GM21390 (cell line): ENCODE results near the gene EID2.

Experiments used
- ATAC-seq: cut with Tn5 transposase; IDR thresholded peaks from one replicate; pipeline ENCODE4 v1.9.1; 2021; ENCODE audit not compliant: unreplicated experiment

The EID2 gene, protein sequence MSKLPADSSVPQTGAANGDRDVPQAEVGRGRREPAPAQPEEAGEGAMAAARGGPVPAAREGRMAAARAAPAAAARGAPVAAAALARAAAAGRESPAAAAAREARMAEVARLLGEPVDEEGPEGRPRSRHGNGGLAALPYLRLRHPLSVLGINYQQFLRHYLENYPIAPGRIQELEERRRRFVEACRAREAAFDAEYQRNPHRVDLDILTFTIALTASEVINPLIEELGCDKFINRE

DNA sequence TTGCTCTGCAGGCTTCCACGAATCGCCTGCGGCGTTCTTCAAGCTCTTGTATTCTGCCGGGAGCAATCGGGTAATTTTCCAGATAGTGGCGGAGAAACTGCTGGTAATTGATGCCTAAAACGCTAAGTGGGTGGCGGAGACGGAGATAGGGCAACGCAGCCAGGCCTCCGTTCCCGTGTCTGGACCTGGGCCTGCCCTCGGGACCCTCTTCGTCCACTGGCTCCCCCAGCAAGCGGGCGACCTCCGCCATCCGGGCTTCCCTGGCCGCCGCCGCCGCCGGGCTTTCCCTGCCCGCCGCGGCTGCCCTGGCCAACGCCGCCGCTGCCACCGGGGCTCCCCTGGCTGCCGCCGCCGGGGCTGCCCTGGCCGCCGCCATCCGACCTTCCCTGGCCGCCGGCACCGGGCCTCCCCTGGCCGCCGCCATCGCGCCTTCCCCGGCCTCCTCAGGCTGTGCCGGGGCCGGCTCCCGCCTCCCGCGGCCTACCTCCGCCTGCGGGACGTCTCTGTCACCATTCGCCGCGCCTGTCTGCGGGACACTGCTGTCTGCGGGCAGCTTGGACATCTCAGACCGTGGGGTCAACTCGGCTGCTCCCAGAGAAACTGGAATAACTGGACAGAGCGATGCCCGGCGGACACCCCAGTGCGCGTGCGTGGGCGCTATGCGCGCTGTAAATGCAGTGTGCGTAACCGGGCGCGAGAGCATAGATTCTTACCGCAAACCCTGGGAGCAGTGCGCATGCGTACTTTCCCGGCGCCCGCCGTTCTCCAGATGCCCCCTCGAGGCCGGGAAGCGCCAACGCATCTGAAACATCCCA is at the start of gene EID2:
EID2 (minus strand) TSS at position 644 of the 815 bp plus-strand sequence; CDS start at position 562, 82 bp downstream.
- ATAC-seq = peak; percentile 80

DNA sequence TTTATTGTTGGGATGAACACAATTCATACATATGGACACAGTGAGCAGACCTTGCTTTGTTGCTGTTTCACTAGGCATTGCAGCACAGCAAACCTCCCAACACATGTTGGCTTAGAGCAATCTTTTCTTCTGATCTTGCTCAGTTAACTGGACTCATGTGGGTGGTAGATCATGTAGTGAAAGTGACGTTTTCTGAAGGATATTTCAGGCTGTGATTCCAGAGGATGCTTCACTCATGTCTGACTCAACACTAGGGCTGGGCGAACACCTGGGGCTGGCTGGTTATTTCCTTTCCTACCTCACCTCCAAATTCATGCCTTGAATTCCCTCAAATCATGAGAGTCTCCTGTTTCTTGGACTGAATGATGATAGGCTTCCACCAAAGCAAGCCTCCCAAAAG is 48.1 kb upstream of the EID2 start:
- no peak for ATAC-seq

- no peak for ATAC-seq
These were observed 47.5 kb upstream of the EID2 start for GRCh38 chr19:39587496-39587895.

GRCh38 chr19:39582891-39583625 is 43.1 kb upstream of the EID2 start:
- ATAC-seq = no peak

DNA sequence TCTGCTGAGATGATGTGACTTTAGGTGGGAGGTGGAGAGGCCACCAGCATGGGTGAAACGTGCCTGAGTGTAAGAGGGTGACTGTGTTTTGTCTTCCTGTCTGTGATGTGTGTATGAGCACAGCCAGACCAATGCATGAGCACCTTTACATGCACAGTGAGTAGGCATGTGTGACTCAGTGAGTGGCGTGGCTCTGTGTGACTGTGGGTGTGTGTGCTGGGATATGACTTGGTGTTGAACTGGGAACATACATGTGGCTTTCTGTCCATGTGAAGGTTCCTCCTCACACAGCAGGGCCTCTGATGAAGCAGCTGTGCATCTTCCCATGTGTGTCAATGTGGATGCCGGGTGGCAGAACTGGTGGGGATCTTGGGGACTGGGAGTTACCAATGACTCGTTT is 42.5 kb upstream of the EID2 start:
- no peak for ATAC-seq

DNA sequence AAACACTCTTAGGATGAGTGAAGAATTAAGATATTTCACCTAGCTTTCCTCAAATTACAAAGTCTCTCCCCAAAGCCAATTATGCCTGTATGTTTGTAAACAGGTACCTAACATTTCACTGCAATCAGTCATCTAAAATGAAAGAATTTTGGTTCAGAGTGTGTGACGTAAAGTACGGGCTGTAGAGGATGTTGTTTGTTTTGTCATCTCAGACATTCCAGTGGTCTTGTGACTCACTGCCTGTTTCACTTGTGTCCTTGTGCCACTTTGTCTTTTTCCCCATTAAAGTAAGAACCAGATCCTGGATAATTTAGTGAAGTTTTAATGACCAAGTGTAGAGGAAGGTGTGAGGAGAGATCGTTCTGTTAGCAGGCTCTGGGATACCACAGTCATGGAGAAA is 28.6 kb upstream of the EID2 start:
- ATAC-seq = no peak

DNA sequence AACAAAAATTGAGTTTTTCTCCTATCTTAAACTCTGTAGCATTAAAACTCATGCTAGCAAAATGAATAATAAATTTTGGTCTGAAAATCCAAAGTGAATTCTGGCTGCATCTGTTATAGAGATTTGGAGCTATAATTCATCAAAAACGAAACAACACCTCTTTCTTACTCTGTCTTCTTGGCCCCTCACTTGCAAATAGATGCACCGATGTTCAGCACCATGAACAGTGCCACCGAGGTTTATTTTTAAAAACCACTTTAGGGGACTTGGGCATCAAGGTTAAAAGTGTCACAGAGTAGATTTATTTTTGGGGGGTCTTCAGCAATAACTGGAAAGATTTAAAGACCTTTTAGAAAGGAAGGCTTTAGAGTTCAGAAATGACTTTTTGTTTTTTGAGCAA is 26.1 kb upstream of the EID2 start:
- no peak for ATAC-seq

- ATAC-seq = no peak
These were observed 23.4 kb upstream of the EID2 start for GRCh38 chr19:39563408-39563807.

GRCh38 chr19:39558624-39559117 is 18.7 kb upstream of the EID2 start:
- no peak for ATAC-seq

DNA sequence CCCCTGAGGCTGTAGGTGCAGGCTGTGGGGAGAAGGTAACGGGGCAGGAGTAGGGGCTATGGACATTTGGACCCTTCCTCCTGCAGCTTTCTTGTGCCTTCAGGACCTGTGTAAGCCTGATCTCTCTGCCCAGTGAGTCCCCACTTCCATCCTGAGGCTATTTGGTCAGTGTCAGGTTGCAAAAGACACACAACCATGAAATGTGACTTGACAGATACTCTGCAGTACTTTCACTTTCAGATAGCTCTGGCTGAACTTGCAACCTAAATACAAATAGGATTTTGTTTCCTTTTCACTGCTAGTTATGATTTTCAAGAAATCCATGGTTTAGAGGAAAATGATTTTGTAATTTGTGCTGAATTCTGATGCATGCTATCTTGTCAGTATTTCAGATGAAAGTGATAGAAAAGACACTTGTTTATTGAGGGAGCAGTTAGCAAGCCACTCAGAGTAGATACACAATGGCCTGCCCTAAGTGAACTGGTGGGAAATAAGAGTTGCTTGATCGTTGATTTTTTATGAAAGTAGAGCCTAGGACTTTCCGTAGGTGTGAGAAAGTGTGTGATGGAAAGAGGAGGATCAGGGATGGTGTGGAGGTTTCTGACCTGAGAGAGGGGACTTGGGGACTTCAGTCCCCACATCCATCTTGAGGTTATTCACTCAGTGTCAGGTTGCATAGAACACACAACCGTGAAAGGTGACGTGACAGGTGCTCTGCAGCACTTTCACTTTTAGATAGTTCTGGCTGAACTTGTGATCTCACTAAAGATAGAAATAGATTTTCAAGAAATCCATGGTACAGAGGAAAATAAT is 18.1 kb upstream of the EID2 start:
- no peak for ATAC-seq

- no peak for ATAC-seq
These were observed 15.9 kb upstream of the EID2 start for GRCh38 chr19:39555883-39556282.

DNA sequence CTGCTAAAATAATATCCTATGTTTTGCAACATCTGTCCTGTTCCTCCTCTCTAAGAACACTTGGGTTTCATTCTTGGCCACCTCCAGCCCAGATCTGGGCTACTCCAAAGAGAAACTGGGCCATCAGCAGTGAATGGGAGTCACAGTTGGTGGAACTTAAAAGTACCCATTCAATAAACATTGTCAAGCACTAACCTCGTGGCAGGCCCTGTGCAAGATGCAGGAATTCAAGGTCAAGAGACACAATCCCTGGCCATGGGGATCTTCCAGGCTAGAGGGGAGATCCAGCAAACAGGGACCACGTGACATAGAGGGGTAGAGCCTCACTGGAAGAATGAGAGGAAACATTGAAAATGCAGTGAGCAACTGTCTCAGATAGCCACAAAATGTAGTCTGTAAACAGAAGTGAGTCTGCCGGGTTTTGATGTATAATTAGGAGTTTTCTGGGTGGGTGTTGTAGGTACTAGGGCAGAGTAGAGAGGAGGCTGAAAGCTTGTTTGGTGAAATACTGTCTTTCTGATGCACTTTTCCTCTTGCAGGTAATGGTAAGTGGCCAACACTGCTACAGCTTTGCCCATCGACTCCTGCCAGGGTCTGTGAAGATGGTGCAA is 14.8 kb upstream of the EID2 start:
- no peak for ATAC-seq

DNA sequence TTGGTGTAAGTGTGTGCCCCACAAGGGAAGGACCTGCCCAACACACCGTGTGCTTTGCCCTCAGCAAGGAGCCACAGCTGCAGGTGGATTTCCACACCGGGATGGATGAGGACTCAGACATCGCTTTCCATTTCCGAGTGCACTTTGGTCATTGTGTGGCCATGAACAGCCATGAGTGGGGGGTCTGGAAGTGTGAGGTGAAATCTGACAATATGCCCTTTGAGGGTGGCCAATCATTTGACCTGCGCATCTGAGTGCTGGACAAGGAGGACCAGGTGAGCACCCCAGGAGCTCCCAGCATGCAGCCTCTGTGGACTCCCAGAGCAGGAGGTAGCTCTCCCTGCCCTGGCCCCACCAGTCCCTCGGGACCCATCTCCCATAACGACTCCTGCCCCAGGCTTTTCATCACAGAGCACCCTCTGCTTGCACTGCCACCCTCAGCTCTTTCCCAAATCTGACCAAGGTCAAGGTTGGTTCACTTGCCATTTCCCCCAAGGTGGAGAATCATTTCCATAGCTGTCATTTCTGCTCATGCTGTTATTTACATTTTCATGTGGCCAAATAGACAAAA is 13.2 kb upstream of the EID2 start:
- no peak for ATAC-seq

DNA sequence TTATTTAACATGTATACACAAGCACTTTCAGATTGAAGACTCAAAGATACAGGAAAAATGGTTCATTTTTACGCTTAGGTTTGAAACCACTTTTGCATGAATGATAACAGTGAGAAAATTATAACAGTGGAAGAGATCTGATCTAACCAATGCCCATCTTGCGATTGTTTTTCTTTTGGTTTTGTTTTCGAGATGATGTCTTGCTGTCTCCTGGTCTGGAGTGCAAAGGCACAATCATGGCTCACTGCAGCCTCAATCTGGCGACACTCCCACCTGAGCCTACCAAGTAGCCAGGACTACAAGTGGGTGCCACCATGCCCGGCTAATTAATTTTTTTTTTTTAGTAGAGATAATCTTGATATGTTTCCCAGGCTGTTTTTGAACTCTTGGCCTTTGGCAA is 10.2 kb upstream of the EID2 start:
- ATAC-seq = no peak

DNA sequence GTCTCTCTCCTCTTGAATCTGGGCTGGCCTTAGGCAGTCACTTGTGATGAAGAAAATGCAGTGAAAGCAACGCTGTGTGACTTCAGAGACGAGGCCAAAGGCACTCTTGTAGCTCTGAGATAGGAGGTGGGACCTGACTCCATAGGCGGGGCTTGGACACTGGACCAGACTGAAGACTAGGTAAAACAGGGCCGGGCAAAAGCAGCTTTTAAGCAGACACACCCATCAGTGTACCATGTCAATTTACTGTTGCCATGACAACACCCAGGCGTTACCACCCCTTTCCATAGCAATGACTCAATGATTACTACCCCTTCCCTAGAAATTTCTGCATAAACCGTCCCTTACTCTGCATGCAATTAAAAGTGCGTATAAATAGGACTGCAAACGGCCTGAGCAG is 6.6 kb upstream of the EID2 start:
- ATAC-seq = no peak

GRCh38 chr19:39544911-39545310 is 5.0 kb upstream of the EID2 start:
- ATAC-seq = no peak

DNA sequence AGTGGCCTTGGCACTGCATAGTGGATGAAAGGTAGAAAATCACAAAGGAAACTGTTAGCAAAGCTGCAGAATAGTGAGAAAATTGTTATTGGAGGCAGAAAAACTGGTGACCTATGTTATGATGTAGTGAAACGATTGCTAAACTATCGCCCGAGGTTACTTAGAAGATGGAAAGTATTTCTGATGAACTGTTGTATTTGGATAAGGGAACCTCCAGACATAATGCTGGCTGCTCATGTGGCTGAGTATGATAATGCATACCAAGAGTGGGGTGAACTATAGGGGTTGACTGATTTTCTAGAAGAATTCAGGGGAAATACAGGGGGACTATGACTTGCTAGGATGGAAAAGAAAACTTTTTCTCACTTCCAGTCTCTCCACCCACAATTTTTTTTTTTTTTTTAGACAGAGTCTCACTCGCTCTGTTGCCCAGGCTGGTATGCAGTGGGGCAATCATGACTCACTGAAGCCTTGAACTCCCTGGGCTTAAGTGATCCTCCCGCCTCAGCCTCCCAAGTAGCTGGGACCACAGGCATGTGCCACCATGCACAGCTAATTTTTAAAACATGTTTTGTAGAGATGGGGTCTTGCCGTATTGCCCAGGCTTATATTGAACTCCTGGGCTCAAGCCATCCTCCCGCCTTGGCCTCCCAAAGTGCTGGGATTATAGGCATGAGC is 4.4 kb upstream of the EID2 start:
- no peak for ATAC-seq

DNA sequence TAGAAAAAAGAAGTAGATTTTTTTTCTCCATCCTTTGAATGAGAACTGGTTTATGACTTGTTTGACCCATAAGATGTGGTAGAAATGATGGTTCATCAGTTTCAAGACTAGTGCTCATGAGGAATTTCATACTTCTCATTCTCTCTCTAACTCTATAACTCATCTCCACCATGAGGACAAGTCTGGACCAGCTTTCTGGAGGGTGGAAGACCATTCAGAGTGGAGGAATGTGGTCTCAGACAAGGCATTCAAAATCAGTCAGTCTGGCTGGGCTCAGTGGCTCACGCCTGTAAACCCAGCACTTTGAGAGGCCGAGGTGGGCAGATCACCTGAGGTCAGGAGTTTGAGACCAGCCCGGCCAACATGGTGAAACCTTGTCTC is 3.5 kb upstream of the EID2 start:
- ATAC-seq = no peak

- ATAC-seq = no peak
These were observed 2.2 kb upstream of the EID2 start for GRCh38 chr19:39542206-39542605.

DNA sequence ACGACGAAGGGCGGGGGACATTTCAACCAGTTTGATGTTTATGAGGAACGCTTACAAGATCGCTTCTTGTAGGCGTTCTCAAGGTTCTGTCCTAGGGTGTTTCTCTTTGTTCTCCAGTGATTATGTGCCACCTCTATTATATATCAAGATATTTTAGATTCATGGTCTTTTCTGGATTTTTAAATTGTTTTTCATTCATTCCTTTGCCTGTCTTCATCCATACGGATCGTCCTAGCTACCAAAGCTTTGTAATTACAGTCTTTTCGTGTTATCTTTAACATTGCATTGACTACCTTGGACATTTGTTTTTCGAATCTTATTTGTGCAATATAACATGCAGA is 342 bp upstream of the EID2 start:
- ATAC-seq = no peak
